Measurements from ENCODE around the gene SPRTN. TPM values are rescaled to one million over a fixed set of nuclear protein-coding genes. Genes with fewer than 3 reads are reported as not detected.
A peak's percentile ranks its signal among the peaks of the same experiment; 100 is the strongest.

Gene SPRTN
- total RNA-seq, 2 experiments from 2014 or later: 11.2 to 12.2 TPM

DNA sequence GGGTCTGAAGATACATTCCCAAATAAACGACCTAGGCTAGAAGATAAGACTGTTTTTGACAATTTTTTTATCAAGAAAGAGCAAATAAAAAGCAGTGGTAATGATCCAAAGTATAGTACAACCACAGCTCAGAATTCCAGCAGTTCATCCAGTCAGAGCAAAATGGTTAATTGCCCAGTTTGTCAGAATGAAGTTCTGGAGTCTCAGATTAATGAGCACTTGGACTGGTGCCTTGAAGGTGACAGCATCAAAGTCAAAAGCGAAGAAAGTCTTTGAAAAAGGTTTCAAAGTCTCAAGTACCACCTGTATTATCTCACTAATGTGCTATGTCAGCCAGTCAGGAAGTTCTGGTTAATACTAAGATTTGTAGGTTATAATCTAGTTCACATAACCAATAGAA, 15.0 kb downstream of the SPRTN start:
- Mint-ChIP-seq H3K4me3 (no peak overlapping the region), H3K4me1 (peaks cover 2% of the 10 kb centered on the region), H3K27me3 (no peaks in the 10 kb centered on the region), H3K27ac (no peak overlapping the region), H3K36me3 (peaks cover 4% of the 10 kb centered on the region), H3K9me3 (no peaks in the 10 kb centered on the region)
- DNase-seq: no peak

DNA sequence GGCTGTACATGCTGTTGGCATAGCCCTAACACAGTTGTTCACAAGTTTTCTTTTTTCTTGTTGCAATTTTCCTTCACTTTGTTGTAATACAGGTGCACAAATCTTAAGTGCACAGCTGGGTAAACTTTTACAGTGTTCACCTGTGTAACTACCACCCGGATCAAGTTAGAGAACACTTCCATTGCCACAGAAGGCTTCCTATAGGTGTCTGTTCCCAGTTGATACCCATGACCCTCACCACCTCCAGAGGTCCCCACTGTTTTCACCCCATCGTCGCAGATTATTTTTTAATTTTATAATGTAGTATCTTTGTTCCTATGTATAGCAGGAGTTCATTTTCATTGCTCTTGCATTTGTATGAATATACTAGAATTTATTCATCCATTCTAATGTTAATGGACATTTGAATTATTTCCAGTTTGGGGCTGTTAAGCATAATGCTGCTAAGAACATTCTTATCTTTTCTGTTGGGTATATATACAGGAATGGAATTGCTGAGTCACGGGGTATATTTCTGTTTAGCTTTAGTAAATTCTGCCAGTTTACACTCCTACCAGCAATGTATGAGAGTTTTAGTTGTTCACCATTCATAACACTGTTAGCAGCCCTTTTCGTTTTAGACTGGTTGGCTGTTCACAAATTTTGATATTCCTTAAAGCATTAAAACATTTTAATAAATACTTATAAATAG, 16.4 kb downstream of the SPRTN start:
- Mint-ChIP-seq H3K27ac (no peak overlapping the region), H3K4me1 (peaks cover 4% of the 10 kb centered on the region), H3K4me3 (no peak overlapping the region), H3K36me3 (peaks cover 4% of the 10 kb centered on the region), H3K27me3 (no peaks in the 10 kb centered on the region), H3K9me3 (no peaks in the 10 kb centered on the region)
- no peak for DNase-seq

DNA sequence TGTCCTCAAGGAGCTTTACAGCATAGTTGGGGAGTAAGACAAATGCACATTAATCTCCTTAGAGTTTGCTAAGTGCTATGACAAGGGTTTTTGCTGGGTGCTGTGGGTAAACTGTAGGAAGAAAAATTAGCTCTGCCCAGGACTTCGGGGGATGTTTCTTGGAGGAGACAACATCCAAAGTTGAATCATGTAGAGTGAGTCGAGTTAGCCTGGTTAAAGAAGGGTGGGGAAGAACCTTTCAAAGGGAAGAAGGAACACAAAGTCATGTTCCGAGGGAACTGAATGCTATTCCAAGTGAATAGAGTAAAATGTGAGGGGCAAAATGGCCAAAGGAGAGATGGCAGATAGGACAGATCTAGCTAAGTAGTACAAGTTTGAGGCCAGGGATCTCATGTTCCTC, 17.1 kb downstream of the SPRTN start:
- Mint-ChIP-seq H3K9me3 (no peaks in the 10 kb centered on the region), H3K27ac (no peak overlapping the region), H3K4me3 (no peak overlapping the region), H3K36me3 (peaks cover 4% of the 10 kb centered on the region), H3K4me1 (peaks cover 4% of the 10 kb centered on the region), H3K27me3 (no peaks in the 10 kb centered on the region)
- DNase-seq: no peak

DNA sequence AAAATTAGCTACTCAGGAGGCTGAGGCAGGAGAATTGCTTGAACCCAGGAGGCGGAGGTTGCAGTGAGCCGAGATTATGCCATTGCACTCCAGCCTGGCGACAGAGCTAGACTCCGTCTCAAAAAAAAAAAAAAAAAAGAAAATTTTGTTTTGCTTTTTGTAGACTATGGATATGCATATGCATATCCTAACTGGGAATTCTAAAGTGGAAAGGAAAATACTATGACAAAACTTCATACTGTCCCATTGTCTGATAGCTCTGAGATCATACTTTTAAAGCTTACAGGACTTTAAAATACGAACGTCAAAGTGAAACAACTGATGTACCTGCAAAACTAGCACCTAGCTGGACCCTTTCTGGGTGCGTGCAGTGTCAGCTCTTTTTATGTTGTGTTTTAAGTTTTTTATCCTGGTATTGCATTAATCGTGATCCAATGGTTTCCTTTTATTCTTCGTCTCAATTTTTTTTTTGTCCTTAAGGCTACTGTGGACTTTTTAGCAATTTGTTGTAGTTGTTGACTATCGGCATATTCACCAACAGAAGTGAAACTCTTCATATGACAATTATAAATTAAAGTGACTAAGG, 19.2 kb downstream of the SPRTN start:
- no peak for DNase-seq
- Mint-ChIP-seq H3K27me3 (no peaks in the 10 kb centered on the region), H3K27ac (no peak overlapping the region), H3K9me3 (no peaks in the 10 kb centered on the region), H3K36me3 (peaks cover 6% of the 10 kb centered on the region), H3K4me1 (peaks cover 4% of the 10 kb centered on the region), H3K4me3 (no peak overlapping the region)

DNA sequence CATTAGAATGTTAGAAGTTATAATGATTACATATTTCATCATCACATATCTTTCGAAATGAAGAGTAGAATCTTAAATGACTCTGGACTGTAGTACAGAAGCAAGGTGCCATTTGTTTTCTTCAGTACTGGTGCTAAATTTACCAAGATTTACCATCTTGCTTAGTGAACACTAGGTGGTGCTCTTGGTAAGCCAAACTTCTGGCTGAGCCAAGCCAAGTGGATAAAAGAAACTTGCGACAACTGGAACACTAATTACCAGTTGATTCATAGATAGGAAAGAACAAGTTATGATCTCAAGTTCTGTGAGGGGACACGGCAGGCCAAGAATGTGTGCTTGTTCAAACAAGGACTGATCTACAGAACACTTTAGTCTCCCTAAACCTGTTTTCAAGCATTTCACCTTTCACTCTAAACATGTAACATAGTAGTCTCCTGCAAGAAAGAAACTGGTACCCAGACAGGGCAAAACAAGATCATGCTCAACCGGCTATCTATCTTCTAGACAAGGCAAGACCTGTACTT, 19.8 kb downstream of the SPRTN start:
- Mint-ChIP-seq H3K4me1 (peaks cover 4% of the 10 kb centered on the region), H3K36me3 (peaks cover 6% of the 10 kb centered on the region), H3K27me3 (no peaks in the 10 kb centered on the region), H3K4me3 (no peak overlapping the region), H3K9me3 (no peaks in the 10 kb centered on the region), H3K27ac (peak overlapping the region; percentile 46)
- no peak for DNase-seq

DNA sequence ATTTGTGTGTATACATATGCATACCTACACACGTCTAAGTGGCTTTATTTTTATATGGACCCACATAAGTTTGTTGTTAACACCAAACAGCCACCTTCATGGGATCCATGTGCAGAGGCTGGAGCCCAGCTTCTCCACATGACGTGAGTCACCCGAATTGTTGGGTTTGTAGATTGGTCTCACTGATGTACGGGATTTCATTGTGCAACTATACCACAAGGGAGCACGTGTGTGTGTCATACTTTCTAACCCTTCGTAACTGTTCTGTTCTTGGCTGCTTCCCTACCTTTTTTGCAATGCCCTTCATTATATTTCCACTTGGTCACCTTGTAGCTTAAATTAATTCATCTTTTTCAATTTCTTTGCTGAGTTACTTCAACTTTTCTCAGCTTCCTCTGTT, 21.0 kb downstream of the SPRTN start:
- peaks cover 4% of the 10 kb centered on the region for H3K4me1 Mint-ChIP-seq
- no peaks in the 10 kb centered on the region for H3K9me3 Mint-ChIP-seq
- H3K27ac Mint-ChIP-seq: no peak overlapping the region
- no peak for DNase-seq
- peaks cover 6% of the 10 kb centered on the region for H3K36me3 Mint-ChIP-seq
- no peaks in the 10 kb centered on the region for H3K27me3 Mint-ChIP-seq
- H3K4me3 Mint-ChIP-seq: no peak overlapping the region

DNA sequence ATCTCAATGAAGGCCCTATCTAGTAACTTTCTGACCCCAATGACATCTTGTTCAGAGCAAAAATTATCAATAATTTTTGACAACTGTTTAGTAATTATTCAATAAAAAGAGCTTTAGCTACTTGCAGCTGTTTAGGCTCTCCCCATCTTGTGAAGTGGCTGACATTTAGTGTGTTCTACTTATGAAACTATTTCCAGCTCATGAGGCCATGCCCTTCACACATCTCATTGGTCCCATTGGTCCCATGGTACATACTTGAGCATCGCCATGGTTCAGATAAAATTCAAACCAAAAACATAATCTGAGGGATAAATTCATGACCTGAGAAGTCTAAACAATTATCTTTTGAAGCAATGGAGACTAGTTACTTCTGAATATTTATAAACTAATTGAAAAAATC, 24.2 kb downstream of the SPRTN start:
- Mint-ChIP-seq H3K4me3 (no peak overlapping the region), H3K27me3 (no peaks in the 10 kb centered on the region), H3K36me3 (peaks cover 10% of the 10 kb centered on the region), H3K9me3 (no peaks in the 10 kb centered on the region), H3K27ac (no peak overlapping the region), H3K4me1 (peaks cover 4% of the 10 kb centered on the region)
- no peak for DNase-seq

DNA sequence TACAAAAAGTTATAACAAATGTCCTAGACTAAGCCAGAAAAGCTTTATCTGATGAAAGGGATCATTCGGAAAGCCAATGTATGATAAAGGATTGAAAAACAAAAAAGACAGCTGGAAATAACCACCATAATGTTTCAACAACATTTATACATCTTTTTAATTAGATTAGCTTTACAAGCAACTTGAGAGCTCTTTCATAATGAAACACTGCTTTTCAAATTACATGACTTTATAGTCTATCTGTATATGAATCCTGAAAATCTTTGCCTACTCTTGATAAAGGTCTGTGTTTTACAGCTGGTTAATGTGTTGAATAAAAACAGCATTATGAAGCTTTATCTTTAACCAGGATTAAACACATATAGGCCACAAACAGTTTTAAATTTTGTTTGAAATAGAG, 25.5 kb downstream of the SPRTN start:
- Mint-ChIP-seq H3K4me1 (peaks cover 3% of the 10 kb centered on the region), H3K27ac (no peak overlapping the region), H3K9me3 (no peaks in the 10 kb centered on the region), H3K4me3 (no peak overlapping the region), H3K36me3 (peaks cover 14% of the 10 kb centered on the region), H3K27me3 (no peaks in the 10 kb centered on the region)
- no peak for DNase-seq

DNA sequence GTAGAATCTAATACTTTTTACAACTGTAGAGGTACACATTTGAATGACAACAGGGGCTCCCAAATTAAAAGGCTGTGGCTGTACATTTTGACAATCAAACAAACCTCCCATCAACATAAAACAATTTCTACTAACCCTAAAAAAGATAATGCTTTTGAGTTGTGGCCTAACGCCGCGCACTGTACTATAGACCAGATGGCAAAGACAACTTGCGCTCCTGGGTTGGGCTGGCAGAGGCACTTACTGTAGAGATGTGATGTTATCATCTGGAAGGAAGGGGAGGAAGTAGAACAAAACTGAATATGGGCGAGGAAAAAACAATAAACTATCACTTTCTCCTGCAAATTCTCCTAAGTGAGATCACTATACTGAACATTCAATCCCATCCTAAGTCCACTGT, 26.1 kb downstream of the SPRTN start:
- H3K4me1 Mint-ChIP-seq: peaks cover 3% of the 10 kb centered on the region
- H3K4me3 Mint-ChIP-seq: no peak overlapping the region
- H3K27ac Mint-ChIP-seq: no peak overlapping the region
- H3K27me3 Mint-ChIP-seq: no peaks in the 10 kb centered on the region
- H3K9me3 Mint-ChIP-seq: no peaks in the 10 kb centered on the region
- H3K36me3 Mint-ChIP-seq: peaks cover 15% of the 10 kb centered on the region
- no peak for DNase-seq

DNA sequence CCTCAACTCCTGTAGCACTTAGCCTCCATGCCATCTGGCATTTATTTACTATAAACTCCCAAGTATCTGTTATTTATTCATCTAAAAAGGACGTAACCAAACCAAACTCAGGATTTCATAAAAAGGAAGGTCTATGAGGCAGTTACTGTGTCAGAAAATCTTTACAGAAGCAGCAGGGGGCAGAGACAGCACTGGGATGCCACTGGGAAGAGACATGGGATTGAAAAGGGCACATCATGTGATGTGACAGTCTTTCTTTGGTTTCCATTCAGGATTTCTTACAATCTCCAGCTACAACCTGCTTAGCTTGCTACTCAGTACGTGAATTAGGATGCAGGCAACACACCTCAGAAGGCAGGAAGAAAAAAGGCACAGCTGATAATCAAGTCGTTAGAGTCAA, 31.2 kb downstream of the SPRTN start:
- no peak overlapping the region for H3K4me3 Mint-ChIP-seq
- peaks cover 3% of the 10 kb centered on the region for H3K4me1 Mint-ChIP-seq
- H3K36me3 Mint-ChIP-seq: peaks cover 10% of the 10 kb centered on the region
- H3K9me3 Mint-ChIP-seq: no peaks in the 10 kb centered on the region
- DNase-seq: no peak
- no peak overlapping the region for H3K27ac Mint-ChIP-seq
- no peaks in the 10 kb centered on the region for H3K27me3 Mint-ChIP-seq

DNA sequence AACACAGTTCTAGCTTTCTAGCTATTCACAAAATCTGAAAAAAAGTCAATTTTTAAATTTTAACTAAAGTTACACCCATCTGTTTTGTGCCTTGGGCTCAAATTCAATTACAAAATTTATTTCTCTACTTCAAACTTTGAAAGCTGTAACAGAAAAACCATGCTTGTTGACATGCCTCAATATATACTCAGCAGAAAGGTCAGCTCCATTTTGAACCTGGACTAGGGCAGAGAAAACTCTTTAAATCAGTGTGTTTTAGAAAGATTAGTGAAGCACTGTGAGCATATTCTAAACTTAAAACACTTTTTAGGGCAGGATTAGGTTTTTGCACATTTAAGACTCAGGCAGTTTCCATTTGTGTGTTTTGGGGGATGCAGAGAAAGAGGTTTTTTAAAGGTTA, 34.4 kb downstream of the SPRTN start:
- H3K27me3 Mint-ChIP-seq: no peaks in the 10 kb centered on the region
- H3K4me3 Mint-ChIP-seq: no peak overlapping the region
- H3K27ac Mint-ChIP-seq: no peak overlapping the region

DNA sequence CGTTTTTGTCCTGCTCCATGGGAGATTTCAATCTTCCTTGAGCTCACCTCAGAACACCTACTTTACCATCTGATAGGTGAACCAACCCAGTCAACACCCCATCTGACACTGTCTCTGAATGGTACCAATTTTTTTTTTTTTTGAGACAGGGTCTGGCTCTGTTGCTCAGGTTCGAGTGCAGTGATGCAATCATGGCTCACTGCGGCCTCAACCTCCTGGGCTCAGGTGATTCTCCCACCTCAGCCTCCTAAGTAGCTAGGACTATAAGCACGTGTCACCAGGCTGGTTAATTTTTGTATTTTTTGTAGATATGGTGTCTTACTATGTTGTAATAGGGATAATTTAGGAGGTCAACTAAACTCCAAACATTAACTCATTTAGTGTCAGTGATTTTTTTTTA, 36.3 kb downstream of the SPRTN start:
- H3K27ac Mint-ChIP-seq: no peak overlapping the region
- H3K4me3 Mint-ChIP-seq: no peak overlapping the region
- no peaks in the 10 kb centered on the region for H3K27me3 Mint-ChIP-seq
- H3K36me3 Mint-ChIP-seq: no peaks in the 10 kb centered on the region
- H3K4me1 Mint-ChIP-seq: peaks cover 21% of the 10 kb centered on the region
- no peak for DNase-seq
- no peaks in the 10 kb centered on the region for H3K9me3 Mint-ChIP-seq

More for the DNA sequence above, 34.4 kb downstream of the SPRTN start:
- H3K9me3 Mint-ChIP-seq: no peaks in the 10 kb centered on the region
- no peak for DNase-seq
- peaks cover 4% of the 10 kb centered on the region for H3K36me3 Mint-ChIP-seq
- peaks cover 12% of the 10 kb centered on the region for H3K4me1 Mint-ChIP-seq

DNA sequence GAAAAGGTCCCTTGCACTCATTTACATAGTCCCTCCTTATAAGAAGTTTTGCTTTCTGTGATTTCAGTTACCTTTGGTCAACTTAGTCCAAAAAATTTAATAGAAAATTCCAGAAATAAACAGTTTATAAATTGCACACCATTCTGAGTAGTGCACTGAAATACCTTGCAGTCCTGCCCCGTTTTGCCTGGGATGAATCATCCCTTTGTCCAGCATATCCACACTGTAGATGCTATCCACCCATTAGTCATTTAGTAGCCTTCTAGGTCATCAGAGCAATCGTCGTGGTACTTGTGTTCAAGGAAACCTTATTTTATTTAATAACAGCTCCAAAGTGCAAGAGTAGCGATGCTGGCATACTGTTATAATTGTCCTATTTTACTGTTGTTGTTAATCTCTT, 38.0 kb downstream of the SPRTN start:
- Mint-ChIP-seq H3K36me3 (peaks cover 8% of the 10 kb centered on the region), H3K4me1 (peaks cover 29% of the 10 kb centered on the region), H3K9me3 (no peaks in the 10 kb centered on the region), H3K27me3 (no peaks in the 10 kb centered on the region), H3K27ac (no peak overlapping the region), H3K4me3 (no peak overlapping the region)
- DNase-seq: no peak

DNA sequence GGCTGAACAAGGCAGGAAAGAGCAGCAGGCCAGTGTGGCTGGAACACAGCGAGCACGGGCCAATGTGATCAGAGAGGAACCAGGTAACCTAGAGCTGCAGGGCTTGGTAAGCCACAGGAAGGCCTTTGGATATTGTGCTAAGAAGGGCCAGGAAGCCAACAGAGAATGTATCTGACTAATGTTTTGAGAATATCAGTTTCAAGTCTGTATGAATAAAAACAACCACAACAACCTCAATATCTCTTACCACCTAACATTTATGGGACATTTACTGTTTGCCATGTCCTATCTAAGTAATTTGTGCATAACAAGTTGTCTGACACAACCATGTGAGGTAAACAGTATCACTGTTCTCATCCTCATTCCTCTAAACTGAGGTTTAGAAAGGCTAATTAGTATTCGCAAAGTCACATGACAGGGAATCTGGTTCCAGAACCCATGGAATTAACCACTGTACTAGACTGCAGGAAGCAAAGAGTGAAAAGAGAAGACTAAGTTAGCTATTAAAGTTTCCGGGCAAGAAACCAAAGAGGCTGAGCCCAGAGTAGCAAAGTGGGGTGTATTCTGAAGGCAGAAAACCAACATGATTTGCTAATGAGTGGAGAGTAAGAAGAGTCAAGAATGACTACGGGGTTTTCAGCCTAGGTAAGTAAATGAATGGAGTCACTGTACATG, 38.9 kb downstream of the SPRTN start:
- DNase-seq: peak; percentile 23
- Mint-ChIP-seq H3K27ac (peak overlapping the region; percentile 78), H3K27me3 (no peaks in the 10 kb centered on the region), H3K4me1 (peaks cover 35% of the 10 kb centered on the region), H3K4me3 (no peak overlapping the region), H3K9me3 (no peaks in the 10 kb centered on the region), H3K36me3 (peaks cover 8% of the 10 kb centered on the region)

DNA sequence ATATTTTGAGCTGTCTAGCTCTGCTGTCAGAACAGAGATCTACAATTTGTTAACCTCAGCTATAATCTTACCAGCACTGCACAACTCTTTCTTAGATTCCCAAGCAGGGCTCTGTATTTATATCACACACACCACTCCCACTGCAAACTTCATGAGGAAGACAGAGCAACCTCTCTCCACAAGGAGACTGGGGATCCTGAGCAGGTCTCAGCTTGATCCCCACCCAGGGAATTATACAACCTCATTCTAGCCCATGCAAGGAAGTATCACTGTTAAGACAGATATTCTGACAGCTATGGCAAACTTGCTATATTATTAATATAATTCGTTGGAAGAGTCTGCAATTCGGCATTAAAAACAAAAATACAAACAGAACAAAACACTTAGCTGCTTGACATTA, 43.6 kb downstream of the SPRTN start:
- no peaks in the 10 kb centered on the region for H3K27me3 Mint-ChIP-seq
- no peak overlapping the region for H3K4me3 Mint-ChIP-seq
- peaks cover 8% of the 10 kb centered on the region for H3K36me3 Mint-ChIP-seq
- no peak overlapping the region for H3K27ac Mint-ChIP-seq
- no peak for DNase-seq
- peaks cover 32% of the 10 kb centered on the region for H3K4me1 Mint-ChIP-seq
- no peaks in the 10 kb centered on the region for H3K9me3 Mint-ChIP-seq

Data from activated naive CD8-positive, alpha-beta T cell treated with anti-CD3 and anti-CD28 coated beads for 36 hours (primary cell).